NCI-H1105 treated with DMSO at 0.1 percent for 48 hours (cell line): Measurements from ENCODE around the gene PNP.

Source experiments
- DNase-seq: peaks from one replicate; lab custom pipeline; 2025; lab: John Stamatoyannopoulos, UW

The PNP gene

DNA sequence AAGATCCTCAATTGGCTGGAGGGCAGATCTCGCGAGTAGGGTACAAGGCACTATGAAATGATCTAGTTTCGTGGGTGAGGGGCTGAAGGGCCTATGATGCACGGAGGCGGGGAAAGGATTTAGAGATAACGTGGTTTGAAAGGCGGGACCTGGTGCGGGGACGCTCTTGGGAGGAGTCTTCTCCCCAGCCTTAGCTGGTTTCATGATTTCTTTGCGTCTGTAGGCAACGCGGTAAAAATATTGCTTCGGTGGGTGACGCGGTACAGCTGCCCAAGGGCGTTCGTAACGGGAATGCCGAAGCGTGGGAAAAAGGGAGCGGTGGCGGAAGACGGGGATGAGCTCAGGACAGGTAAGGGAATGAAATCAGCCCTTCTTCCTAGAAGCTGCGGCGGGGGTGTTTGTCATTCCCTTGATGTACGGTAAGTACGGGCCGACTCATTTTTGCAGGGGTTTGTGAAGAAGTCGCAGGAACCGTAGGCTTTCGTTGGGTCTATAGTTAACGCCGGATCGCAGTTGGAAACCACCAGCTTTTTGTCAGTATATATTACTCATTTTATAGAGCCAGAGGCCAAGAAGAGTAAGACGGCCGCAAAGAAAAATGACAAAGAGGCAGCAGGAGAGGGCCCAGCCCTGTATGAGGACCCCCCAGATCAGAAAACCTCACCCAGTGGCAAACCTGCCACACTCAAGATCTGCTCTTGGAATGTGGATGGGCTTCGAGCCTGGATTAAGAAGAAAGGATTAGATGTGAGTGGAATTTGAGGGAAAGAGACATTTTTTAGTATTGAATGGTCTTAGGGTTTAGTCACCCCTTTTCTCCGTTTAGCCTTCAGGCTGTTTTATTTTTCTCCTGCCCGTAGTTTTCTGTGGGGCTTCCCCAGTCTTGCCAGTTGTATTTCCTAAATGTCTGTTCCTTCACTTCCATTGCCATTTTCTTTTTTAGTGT lies 13.6 kb upstream of the PNP start:
- DNase-seq: peak; percentile 92

DNA sequence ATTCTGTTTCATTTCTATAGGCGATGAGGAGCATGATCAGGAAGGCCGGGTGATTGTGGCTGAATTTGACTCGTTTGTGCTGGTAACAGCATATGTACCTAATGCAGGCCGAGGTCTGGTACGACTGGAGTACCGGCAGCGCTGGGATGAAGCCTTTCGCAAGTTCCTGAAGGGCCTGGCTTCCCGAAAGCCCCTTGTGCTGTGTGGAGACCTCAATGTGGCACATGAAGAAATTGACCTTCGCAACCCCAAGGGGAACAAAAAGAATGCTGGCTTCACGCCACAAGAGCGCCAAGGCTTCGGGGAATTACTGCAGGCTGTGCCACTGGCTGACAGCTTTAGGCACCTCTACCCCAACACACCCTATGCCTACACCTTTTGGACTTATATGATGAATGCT lies 12.2 kb upstream of the PNP start:
- no peak for DNase-seq

DNA sequence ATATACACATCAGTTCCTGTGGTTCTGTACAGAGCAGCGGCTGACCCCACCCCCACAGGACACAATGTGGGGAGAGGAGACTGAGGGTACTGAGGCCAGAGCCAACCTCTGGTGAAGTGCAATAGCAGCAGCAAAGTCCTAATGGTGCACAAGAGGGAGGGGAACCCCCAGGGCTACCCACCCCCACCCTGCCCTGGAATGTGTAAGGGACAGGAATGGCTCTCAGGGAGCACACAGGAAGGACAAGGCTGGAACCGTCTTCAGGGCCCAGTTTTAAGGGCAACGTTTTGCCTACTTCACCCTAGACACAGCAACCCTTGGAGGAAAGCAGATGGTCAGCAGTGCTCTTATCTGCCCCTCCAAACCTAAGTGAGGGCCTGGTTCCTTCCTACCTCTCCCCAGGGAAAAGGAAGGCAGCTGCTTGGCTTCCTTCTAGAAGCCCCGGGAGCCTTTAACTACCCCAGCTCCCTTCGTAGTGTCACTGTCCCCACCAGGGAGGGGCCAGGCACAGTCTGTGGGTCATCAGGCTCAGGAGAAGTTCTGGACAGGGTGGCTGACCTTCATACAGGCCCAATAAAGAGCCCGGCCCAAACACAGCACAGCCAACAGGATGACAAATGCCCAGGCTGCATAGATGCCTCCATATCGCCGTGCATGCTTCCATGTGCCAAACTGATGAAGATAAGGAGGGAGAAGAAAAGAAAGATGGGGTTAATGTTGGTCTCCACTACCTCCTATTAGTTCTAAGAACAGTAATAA lies 11.0 kb upstream of the PNP start:
- DNase-seq: no peak

DNA sequence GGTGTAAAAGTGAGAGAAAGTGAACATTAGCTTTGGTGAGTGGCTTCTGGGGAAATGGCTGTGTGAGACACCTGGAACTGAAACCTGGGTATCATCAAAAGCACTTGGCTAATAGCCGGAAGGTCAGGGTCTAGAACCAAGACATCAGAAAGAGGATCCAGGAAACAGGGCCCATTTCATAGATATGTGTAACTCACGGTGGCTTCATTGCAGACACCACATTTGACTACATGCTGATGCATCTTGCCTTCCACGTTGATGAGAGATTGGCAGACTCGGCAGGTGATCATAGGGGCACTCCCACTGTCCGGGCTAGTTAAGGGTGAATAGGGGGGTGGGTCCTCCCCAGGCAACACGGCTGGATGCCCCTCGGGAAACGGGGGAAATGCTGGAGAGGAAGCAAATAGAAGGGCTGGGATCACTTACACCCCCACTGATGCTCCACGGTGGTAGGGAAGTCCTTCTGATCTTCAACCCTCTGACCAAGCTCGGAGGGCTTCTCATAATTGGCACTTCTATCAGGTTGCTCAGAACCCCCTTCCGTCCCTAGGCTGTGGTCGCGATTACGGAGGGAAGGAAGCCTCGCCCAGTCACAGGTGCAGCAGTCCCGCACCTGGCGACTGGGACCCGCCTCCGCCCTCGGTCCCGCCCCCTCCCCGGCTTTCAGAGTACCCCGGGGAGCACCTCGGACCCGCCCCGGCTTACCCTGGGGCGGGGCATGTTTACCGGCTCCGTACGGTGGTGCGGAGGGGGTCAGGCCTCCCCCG lies 8.6 kb upstream of the PNP start:
- DNase-seq: peak; percentile 68

DNA sequence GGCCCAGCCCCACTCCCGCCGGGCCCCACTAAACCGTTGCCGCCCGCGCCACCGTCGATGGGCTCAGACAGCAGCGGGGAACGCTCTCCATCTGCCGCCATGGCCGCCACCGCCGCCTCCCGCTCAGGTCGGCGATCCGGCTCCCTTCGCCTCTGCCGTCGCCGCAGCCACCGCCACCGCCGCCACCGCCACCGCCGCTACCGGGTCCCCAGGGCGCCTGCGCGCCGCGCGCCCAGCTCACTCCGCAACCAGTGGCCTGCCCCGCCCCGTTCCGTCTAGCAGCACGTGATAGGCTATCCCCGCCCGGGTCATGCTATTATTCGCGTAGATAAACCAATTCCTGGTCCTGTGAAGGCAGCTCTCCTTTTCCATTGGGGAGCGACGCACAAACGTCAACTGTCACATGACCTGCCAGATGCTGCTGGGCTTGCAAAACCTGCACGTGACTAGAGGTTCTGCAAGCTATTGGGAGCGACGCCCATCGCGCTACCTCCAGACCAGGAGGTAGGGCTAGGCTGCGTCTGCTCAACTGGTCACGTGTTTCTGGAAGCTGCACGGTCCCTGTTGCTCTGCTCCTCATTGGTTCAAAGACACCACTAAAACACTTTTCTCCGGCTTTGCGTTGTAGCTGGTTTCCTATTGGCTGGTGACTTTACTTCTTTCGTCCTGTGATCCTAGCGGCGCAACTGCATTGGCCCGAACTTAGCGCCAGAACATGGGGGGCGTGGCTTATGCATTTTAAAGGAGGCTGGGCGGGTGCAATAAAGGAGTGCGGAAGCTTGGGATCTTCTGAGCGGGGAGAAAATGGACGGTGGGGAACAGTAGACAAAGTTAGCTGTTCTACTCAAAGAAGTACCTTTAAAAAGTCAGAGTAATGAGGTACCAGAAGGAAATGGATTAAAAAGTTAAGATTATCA lies 7.7 kb upstream of the PNP start, which contains the start of gene PIP4P1:
PIP4P1 (minus strand) TSS at position 210 of the 917 bp plus-strand sequence; CDS start at position 101, 109 bp downstream.
- peak; percentile 100 for DNase-seq

DNA sequence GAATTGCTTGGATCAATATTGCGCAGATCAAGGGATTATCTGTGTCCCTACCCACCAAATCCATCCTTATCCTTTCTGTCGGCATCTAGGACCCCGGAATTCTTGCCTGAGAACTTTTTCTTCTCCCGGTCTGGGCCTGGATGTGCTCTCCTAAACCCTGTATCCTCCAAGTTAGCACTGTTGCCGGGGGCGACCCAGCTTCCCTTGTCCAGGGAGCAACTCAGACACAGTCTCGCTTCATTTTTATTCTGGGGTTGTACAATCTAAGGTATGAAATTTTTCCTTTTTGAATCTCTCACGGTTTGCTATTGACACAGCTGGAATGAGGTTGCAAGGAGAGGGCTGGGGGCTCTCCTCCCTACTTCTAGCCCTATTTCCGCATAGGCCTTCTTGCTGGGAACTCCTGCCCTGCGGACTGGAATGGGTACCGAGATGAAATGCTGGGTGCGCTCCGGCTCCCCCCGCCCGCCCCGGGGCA lies 403 bp upstream of the PNP start:
- DNase-seq: no peak

DNA sequence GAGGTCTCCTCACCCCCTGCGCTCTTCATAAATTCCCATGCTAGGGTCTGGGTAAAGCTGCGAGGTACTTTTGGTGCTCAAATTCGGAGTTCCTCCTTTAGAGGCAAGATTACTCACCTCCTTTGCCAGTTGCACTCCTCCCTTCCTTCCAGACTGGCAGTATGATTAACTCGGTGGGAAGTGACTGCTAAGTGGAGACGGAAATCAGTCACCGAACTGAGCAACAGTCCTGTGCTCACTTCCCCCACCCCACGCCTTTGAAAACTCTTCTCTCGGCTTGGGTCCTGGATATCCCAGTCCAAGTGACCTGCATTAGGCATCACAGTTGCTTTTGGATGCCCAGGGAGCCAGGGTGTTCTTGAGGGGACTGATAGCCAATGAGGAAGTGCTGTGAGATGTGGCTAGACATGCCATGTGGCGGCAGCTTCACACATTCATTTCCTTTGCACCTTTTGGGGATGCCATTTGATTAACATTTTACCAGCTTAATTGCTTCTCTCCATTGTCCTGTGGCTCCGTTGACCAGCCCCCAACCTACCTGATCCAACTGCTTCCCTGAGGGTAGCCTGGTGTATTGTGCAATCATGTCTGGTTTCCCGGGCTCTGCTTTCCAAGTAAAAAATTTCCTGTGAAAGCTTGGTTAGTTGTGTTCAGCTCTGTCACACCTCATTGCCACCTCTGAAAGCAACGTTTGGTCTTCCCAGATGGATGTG lies 840 bp downstream of the PNP start:
- DNase-seq: peak; percentile 56

DNA sequence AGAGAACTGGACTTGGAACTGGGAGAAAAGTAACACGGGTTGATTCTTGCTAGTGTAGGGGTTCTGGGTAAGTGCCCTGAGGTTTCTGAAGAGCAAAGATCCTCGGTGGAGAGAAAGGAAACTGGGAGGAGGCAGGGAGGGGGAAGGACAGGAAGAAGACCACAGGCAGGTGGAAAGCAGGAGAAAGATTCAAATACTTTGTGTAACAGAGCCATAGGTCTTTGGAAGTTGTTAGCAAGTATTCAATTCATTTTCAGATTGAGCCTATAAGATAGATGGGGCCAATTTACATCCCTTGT lies 1.3 kb downstream of the PNP start:
- no peak for DNase-seq

DNA sequence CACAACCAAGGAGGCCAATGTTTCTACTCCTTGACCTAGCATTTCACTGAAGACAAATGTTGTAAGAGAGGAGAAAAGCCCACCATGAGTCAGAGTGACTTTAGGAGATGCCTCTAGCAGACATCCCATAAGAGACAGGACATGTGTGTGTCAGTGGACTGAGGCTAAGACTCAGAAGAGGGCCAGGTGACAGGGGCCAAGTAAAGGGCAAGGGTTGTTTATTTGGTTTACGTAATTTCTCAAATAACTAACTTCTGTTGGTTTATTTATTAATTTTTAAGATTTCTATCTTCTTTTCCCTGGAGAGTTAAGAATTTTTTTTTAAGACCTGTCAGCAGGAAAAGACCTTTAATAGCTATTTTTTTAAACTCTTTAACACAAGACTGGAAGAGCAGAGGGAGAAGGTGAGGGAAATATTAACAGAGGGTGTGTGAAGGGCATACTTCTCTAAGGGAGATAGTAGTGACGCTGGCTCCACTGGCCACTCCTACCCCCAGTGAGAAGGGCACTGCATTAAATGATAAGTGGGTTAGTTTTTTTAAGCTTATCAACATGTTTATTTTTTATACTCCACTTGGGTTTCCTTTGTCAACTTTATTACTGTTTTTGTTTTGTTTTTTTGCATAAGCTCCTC lies 3.4 kb downstream of the PNP start:
- DNase-seq: no peak

DNA sequence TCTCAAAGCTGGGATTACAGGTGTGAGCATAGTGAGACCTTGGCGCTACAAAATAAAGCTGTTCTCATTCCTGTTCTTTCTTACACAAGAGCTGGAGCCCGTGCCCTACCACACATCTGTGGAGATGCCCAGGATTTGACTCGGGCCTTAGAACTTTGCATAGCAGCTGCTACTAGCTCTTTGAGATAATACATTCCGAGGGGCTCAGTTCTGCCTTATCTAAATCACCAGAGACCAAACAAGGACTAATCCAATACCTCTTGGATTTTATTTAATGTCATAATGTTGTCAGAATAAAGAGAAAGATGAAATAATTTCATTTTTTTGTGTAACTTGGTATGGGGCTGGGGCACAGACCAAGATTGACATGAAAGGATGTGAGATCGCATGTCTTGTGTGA lies 7.6 kb downstream of the PNP start:
- DNase-seq: no peak

DNA sequence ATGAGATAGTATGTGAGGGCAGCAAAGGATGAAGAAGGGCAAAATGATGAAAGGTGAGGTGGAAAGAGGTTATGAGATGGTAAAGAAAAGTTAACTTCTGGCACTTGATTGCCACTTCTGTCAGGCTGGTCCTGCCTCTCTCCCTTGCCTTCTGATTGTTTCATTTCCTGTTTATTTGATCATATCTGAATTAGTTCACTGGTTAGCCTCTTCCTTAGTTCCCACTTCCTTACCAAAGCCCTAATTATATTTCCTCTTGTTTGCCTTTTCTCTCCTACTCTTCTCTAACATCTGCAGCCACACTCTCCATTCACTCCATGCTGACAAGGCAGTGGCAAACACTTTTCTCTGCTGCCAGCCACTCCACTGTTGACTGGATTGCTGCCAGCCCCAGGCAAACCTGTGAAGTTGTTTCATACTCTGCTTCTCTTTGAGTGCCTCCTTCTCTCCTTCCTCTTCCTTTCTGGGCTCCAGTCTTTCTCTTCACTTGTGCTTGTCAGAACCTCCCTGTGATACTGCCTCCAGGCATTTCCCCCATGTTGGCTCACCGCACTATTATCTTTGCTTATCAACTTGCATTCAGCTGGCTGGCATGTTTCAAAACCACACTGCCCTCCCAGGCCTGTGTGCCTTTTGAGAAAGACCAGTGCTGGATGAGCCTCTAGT lies 8.1 kb downstream of the PNP start:
- DNase-seq: peak; percentile 46

DNA sequence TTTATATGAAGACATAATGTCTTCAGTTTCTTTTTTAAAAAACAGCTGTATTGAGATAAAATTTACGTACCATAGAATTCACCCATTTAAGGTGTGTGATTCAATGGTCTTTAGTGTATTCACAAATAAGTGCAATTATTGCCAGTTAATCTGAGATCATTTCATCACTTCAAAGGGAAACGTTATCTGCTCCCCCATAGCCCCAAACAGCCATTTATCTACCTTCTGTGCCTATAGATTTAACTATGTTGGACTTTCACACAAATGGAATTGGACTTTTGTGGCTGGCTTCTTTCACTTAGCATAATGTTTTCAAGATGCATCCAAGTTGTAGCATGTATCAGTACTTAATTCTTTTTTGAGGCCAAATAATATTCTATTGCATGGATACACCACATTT lies 9.7 kb downstream of the PNP start:
- DNase-seq: no peak

DNA sequence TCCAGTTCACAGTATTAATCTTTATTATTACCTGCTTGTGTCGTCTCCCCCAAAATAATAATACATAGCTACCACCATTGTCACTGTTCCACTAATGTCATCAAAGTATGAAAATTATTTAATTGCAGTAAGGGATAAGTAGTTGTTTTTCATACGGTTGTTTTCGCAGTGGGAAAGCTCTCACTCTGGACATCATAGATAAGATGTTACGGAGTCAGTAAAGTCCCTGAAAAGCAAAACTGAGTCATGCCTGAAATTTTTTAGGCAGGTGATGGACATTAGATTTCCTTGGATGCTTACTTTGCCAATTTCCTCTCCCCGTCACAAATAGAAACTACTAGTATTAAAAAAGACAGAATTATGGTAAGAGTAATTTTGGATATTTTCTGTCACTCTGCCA lies 13.2 kb downstream of the PNP start:
- DNase-seq: no peak

DNA sequence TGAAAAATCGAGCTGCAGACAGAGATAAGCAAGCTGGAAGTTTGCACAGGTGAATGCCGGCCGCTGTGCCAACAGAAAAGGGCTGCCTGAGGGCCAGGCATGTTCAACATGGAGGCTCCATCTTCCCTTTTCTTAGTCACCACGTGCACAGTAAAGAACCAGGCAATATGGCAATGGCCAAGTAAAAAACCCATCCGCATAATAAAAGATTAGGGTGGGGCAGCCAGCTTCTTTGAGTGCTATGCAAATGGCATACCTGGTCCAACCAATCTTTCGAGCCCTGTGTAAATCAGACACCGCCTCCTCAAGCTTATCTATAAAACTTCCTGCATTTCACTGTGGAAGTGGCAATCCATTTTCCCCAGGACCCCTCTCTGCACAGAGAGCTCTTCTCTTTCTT lies 16.7 kb downstream of the PNP start:
- no peak for DNase-seq

DNA sequence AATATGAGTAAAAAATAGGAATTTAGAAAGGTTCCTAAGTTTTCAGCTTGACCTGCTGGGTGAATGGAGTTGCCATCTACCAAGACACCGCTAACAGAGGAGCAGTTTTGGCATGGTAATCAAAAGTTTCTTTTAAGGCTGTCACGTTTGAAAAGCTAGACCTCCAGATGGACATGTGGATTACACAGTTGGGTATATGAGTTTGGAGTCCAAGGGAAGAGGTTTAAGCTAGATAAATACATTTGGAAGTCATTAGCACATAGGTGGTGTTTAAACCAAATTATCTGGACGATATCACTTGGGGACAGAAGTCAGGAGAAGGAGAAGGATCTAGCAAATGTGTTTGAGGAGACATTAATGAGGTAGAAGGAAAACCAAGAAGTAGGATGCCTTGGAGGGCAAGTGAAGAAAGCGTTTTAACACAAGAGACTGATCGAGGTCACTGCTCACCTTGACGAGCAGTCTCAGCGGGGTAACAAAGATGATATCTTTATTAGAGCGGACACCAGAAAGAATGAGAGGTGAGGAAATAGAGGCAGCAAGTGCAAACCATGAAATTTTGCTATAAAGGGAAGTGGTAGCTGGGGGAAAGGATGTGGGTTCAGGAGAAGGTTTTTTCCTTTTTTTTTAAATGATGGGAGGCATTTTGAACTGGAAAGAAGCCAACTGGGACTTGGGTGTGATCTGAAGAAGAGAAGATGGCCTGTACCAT lies 17.6 kb downstream of the PNP start:
- no peak for DNase-seq

DNA sequence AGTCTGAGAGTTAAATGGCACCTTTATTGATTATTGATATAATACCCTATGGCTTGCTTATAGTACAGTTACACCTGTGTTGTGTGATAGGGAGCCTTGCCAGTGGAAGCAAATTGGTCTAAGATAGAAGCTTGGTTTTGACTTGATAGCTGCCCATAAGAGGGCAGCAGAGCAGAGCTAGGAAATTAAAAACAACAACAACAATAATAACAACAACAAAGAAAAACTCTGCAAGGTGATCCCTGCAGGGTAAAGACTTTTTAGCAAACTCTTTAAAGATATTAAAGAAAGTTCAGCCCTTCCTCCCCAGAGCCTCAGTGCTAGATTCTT lies 18.2 kb downstream of the PNP start:
- no peak for DNase-seq

DNA sequence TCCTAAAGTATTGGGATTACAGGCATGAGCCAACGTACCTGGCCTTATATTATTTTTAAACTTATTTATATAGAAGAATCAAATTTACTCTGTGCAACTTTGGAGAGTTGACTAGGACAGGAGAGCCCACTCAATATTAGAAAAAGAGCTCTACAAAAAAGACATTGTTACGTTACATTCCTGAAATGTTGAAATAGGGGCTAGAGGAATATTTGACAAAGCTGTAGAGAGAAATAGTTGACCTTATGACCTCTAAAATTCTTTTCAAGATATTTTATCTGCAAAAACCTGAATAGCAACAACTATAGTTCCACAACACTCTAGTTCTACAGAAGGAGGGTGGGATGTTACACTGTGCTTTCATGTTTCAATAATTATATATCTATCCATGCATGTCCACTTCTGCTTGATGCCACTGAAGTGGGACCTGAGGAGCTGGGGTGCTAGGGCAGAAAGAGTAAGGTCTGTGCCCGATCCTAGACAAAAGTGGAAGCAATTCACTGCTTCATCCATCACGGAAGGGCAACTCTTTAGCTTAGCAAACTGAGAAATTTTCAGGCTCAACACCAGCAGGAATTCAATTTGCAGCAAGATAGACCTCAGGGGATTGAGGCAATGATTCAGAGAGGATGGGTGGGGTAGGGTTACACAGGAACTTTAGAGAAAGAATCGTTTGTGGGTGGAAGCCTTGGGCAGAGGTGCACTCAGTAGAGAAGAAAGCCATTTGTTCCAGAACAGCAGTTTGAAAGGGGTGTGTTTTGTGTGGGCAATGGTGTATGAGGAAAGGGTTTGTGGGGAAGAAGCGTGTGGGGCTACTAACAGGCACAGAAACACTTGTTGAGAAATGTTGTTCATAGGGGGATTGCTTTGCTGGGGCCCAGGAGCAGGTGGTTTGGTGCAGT lies 20.1 kb downstream of the PNP start:
- no peak for DNase-seq

DNA sequence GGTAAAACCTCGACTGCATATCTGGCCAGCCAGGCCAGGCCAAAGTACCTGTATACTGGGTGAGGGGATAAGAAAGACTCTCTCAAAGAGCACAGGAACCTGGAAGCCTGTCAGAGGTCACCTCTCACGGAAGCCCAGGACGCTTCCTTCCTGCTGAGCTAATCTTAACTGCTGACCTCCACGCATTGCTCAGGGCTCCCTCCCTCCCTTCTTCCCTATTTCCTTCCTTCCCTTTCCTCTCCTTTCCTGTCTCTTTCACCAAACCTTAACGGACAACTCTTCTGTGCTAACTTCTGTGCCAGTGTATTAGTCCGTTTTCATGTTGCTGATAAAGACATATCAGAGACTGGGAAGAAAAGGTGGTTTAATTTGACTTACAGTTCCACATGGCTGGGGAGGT lies 21.4 kb downstream of the PNP start:
- no peak for DNase-seq
